HEK293 (cell line): Measurements from ENCODE around the gene BPIFA1.

ENCODE experiments used
- CTCF ChIA-PET: fragments of 350-600 bp; formaldehyde crosslinking; extraction: SDS; loops from one replicate; lab custom pipeline; 2021; ENCODE audit warnings: antibody characterized with exemption; lab: Yijun Ruan, JAX
- POLR2A ChIA-PET: fragments of 300-600 bp; formaldehyde crosslinking; extraction: SDS; loops from one replicate; lab custom pipeline; 2020; ENCODE audit warnings: antibody characterized with exemption, inconsistent platforms; lab: Yijun Ruan, JAX
- H3K27ac ChIP-seq: fragments of 200-500 bp; sonication (Bioruptor generic); 2 replicates; pipeline ENCODE4 v1.5.1; 2014; ENCODE audit warnings: low read depth, low read length, control low read depth, inconsistent platforms; ENCODE audit errors: extremely low read depth
- H3K36me3 ChIP-seq, 2 experiments: fragments of 200-500 bp in 1 of 2; sonication (Bioruptor generic) in 1 of 2; 1 replicate in 1 of 2; 2 replicates in 1 of 2; pipeline ENCODE4 v1.5.1; 2014 to 2017; ENCODE audit warnings: inconsistent platforms in 2 of 2, low read length in 2 of 2; ENCODE audit not compliant: control insufficient read depth in 2 of 2, insufficient read depth in 1 of 2
- H3K4me1 ChIP-seq: fragments of 200-500 bp; sonication (Bioruptor generic); 2 replicates; pipeline ENCODE4 v1.5.1; 2014; ENCODE audit warnings: mild to moderate bottlenecking, low read length, inconsistent platforms; ENCODE audit not compliant: control insufficient read depth, insufficient read depth
- H3K4me3 ChIP-seq: 2 replicates; pipeline ENCODE4 v1.5.1; 2011; ENCODE audit warnings: low read depth, mild to moderate bottlenecking, control low read depth, low read length, moderate library complexity
- H3K9me3 ChIP-seq: fragments of 200-500 bp; sonication (Bioruptor generic); 2 replicates; pipeline ENCODE4 v1.5.1; 2014; ENCODE audit warnings: low read depth, low read length, inconsistent platforms; ENCODE audit not compliant: control insufficient read depth, insufficient read depth
- ATF2 ChIP-seq: fragments of 450-650 bp; formaldehyde crosslinking; IDR thresholded peaks from 2 replicates; pipeline ENCODE4 v1.5.1; 2016; ENCODE audit warnings: missing biosample characterization, missing genetic modification characterization, low read depth
- BCL6B ChIP-seq: fragments of 450-650 bp; formaldehyde crosslinking; IDR thresholded peaks from 2 replicates; pipeline ENCODE4 v1.5.1; 2017; ENCODE audit warnings: missing biosample characterization, missing genetic modification characterization
- EGR2 ChIP-seq: fragments of 450-650 bp; formaldehyde crosslinking; IDR thresholded peaks from 2 replicates; pipeline ENCODE4 v1.5.1; 2016; ENCODE audit warnings: low read depth, missing biosample characterization, missing genetic modification characterization
- GFI1B ChIP-seq: fragments of 450-650 bp; formaldehyde crosslinking; IDR thresholded peaks from 2 replicates; pipeline ENCODE4 v1.5.1; 2016; ENCODE audit warnings: missing biosample characterization, missing genetic modification characterization
- KLF8 ChIP-seq: fragments of 450-650 bp; formaldehyde crosslinking; IDR thresholded peaks from 2 replicates; pipeline ENCODE4 v1.5.1; 2016; ENCODE audit warnings: missing biosample characterization, missing genetic modification characterization
- MZF1 ChIP-seq: fragments of 450-650 bp; formaldehyde crosslinking; IDR thresholded peaks from 2 replicates; pipeline ENCODE4 v1.5.1; 2017; ENCODE audit warnings: missing biosample characterization, missing genetic modification characterization, borderline replicate concordance
- OVOL3 ChIP-seq: fragments of 450-650 bp; formaldehyde crosslinking; IDR thresholded peaks from 2 replicates; pipeline ENCODE4 v1.5.1; 2016; ENCODE audit warnings: missing biosample characterization, missing genetic modification characterization
- RBAK ChIP-seq: fragments of 450-650 bp; formaldehyde crosslinking; IDR thresholded peaks from 2 replicates; pipeline ENCODE4 v1.5.1; 2016; ENCODE audit warnings: missing biosample characterization, missing genetic modification characterization
- REPIN1 ChIP-seq: fragments of 450-650 bp; formaldehyde crosslinking; IDR thresholded peaks from 2 replicates; pipeline ENCODE4 v1.5.1; 2017; ENCODE audit warnings: missing biosample characterization, missing genetic modification characterization, low read depth
- ZBTB1 ChIP-seq: fragments of 450-650 bp; formaldehyde crosslinking; IDR thresholded peaks from 2 replicates; pipeline ENCODE4 v1.5.1; 2016; ENCODE audit warnings: missing biosample characterization, missing genetic modification characterization
- ZBTB17 ChIP-seq: fragments of 450-650 bp; formaldehyde crosslinking; IDR thresholded peaks from 2 replicates; pipeline ENCODE4 v1.5.1; 2016; ENCODE audit warnings: missing biosample characterization, missing genetic modification characterization
- ZFP3 ChIP-seq: fragments of 450-650 bp; formaldehyde crosslinking; IDR thresholded peaks from 2 replicates; pipeline ENCODE4 v1.5.1; 2016; ENCODE audit warnings: low read depth, missing biosample characterization, missing genetic modification characterization
- ZFP69B ChIP-seq: fragments of 450-650 bp; formaldehyde crosslinking; IDR thresholded peaks from 2 replicates; pipeline ENCODE4 v1.5.1; 2016; ENCODE audit warnings: missing biosample characterization, missing genetic modification characterization
- ZIC2 ChIP-seq: fragments of 450-650 bp; formaldehyde crosslinking; IDR thresholded peaks from 2 replicates; pipeline ENCODE4 v1.5.1; 2016; ENCODE audit warnings: missing biosample characterization, missing genetic modification characterization
- ZNF114 ChIP-seq: fragments of 450-650 bp; formaldehyde crosslinking; IDR thresholded peaks from 2 replicates; pipeline ENCODE4 v1.5.0; 2017; ENCODE audit warnings: missing biosample characterization, missing genetic modification characterization
- ZNF146 ChIP-seq: fragments of 450-650 bp; formaldehyde crosslinking; IDR thresholded peaks from 2 replicates; pipeline ENCODE4 v1.5.1; 2016; ENCODE audit warnings: missing biosample characterization, missing genetic modification characterization
- ZNF184 ChIP-seq: fragments of 450-650 bp; IDR thresholded peaks from 2 replicates; pipeline ENCODE4 v1.5.1; 2018; ENCODE audit warnings: missing biosample characterization, mild to moderate bottlenecking, missing genetic modification characterization
- ZNF202 ChIP-seq: fragments of 450-650 bp; formaldehyde crosslinking; IDR thresholded peaks from 2 replicates; pipeline ENCODE4 v1.5.1; 2016; ENCODE audit warnings: missing biosample characterization, missing genetic modification characterization, borderline replicate concordance
- ZNF24 ChIP-seq: fragments of 450-650 bp; formaldehyde crosslinking; IDR thresholded peaks from 2 replicates; pipeline ENCODE4 v1.5.1; 2016; ENCODE audit warnings: missing biosample characterization, missing genetic modification characterization
- ZNF366 ChIP-seq: fragments of 450-650 bp; formaldehyde crosslinking; conservative IDR thresholded peaks from 2 replicates; pipeline ENCODE4 v1.5.1; 2016; ENCODE audit warnings: missing biosample characterization, missing genetic modification characterization
- ZNF510 ChIP-seq: fragments of 450-650 bp; formaldehyde crosslinking; IDR thresholded peaks from 2 replicates; pipeline ENCODE4 v1.5.1; 2018; ENCODE audit warnings: mild to moderate bottlenecking, missing genetic modification characterization, missing biosample characterization; ENCODE audit not compliant: insufficient replicate concordance
- ZNF521 ChIP-seq: fragments of 450-650 bp; formaldehyde crosslinking; IDR thresholded peaks from 2 replicates; pipeline ENCODE4 v1.5.1; 2017; ENCODE audit warnings: missing biosample characterization, mild to moderate bottlenecking, missing genetic modification characterization
- ZNF544 ChIP-seq: fragments of 450-650 bp; formaldehyde crosslinking; IDR thresholded peaks from 2 replicates; pipeline ENCODE4 v1.5.0; 2017; ENCODE audit warnings: missing biosample characterization, missing genetic modification characterization
- ZNF555 ChIP-seq: fragments of 450-650 bp; formaldehyde crosslinking; conservative IDR thresholded peaks from 2 replicates; pipeline ENCODE4 v1.5.1; 2017; ENCODE audit warnings: missing biosample characterization, mild to moderate bottlenecking, missing genetic modification characterization, inconsistent platforms
- ZNF558 ChIP-seq: fragments of 450-650 bp; formaldehyde crosslinking; IDR thresholded peaks from 2 replicates; pipeline ENCODE4 v1.5.1; 2016; ENCODE audit warnings: missing biosample characterization, missing genetic modification characterization
- ZNF664 ChIP-seq: fragments of 450-650 bp; formaldehyde crosslinking; IDR thresholded peaks from 2 replicates; pipeline ENCODE4 v1.5.1; 2016; ENCODE audit warnings: missing biosample characterization, missing genetic modification characterization
- ZNF670 ChIP-seq: fragments of 450-650 bp; formaldehyde crosslinking; IDR thresholded peaks from 2 replicates; pipeline ENCODE4 v1.5.1; 2016; ENCODE audit warnings: missing biosample characterization, missing genetic modification characterization, low read depth
- ZNF776 ChIP-seq: fragments of 450-650 bp; formaldehyde crosslinking; IDR thresholded peaks from 2 replicates; pipeline ENCODE4 v1.5.0; 2017; ENCODE audit warnings: missing biosample characterization, missing genetic modification characterization, borderline replicate concordance
- ZSCAN30 ChIP-seq: fragments of 450-650 bp; IDR thresholded peaks from 2 replicates; pipeline ENCODE4 v1.5.1; 2018; ENCODE audit warnings: missing biosample characterization, mild to moderate bottlenecking, missing genetic modification characterization, moderate library complexity

BPIFA1 gene

GRCh38 chr20:33239418-33239817 is 3.6 kb downstream of the BPIFA1 start:
- Histone ChIP-seq H3K27ac (no peak overlapping the region), H3K4me1 (no peaks in the 10 kb centered on the region), H3K9me3 (no peaks in the 10 kb centered on the region), H3K4me3 (no peak overlapping the region), H3K36me3 (no peaks in the 10 kb centered on the region)
- ChIA-PET POLR2A (no interaction called here), CTCF (interaction anchor here (1.1 kb wide), 1 partner anchor 28 kb away, joined by 4 read pairs; no protein-coding TSS in a partner anchor)
- TF ChIP-seq ZBTB17 (tag by site-specific recombination) = peak; percentile 23; the same call in 1 of the 2 replicates
- TF ChIP-seq KLF8 (tag by site-specific recombination) = no peak
- TF ChIP-seq ZNF202 (tag by site-specific recombination) = no peak

- POLR2A ChIA-PET = no interaction called here
- TF ChIP-seq ZNF366 (tag by site-specific recombination) (peak; percentile 93), ZNF24 (tag by site-specific recombination) (no peak), EGR2 (tag by site-specific recombination) (no peak), BCL6B (no peak), MZF1 (no peak), ZBTB17 (tag by site-specific recombination) (peak; percentile 93), ZNF558 (tag by site-specific recombination) (no peak), ZNF664 (tag by site-specific recombination) (no peak), ZIC2 (tag by site-specific recombination) (no peak)
- TF ChIP-seq, all 188 proteins: peak for 2
- Histone ChIP-seq H3K9me3 (no peaks in the 10 kb centered on the region), H3K4me1 (no peaks in the 10 kb centered on the region), H3K4me3 (no peak overlapping the region), H3K27ac (no peak overlapping the region), H3K36me3 (no peaks in the 10 kb centered on the region)
- CTCF ChIA-PET = interaction anchor here (0.6 to 1.1 kb wide), 3 partner anchors 22 to 97 kb away, joined by 3 to 4 read pairs (median 3); no protein-coding TSS in a partner anchor
Observed at GRCh38 chr20:33239979-33240736, 4.4 kb downstream of the BPIFA1 start.

GRCh38 chr20:33240923-33241322 is 5.1 kb downstream of the BPIFA1 start:
- no peaks in the 10 kb centered on the region for H3K9me3 ChIP-seq
- H3K4me3 ChIP-seq = no peak overlapping the region
- no peaks in the 10 kb centered on the region for H3K4me1 ChIP-seq
- ChIA-PET POLR2A (no interaction called here), CTCF (interaction anchor here (0.6 to 0.7 kb wide), 2 partner anchors 15 to 21 kb away, joined by 3 to 4 read pairs; no protein-coding TSS in a partner anchor)
- TF ChIP-seq OVOL3 (no peak), ZNF521 (tag by site-specific recombination) (no peak), RBAK (tag by site-specific recombination) (no peak), ZNF555 (tag by site-specific recombination) (no peak), ZBTB1 (tag by site-specific recombination) (no peak), ZNF558 (tag by site-specific recombination) (no peak), ZFP3 (no peak), ZNF184 (tag by site-specific recombination) (no peak), GFI1B (tag by site-specific recombination) (no peak), ZSCAN30 (tag by site-specific recombination) (no peak), REPIN1 (tag by site-specific recombination) (no peak), ZFP69B (tag by site-specific recombination) (no peak), ZNF114 (tag by site-specific recombination) (no peak), ZNF544 (tag by site-specific recombination) (no peak), ZNF776 (tag by site-specific recombination) (no peak), EGR2 (tag by site-specific recombination) (no peak), ZNF146 (no peak), ZNF670 (no peak), ATF2 (tag by site-specific recombination) (no peak), ZNF510 (tag by site-specific recombination) (no peak)
- H3K27ac ChIP-seq = no peak overlapping the region
- H3K36me3 ChIP-seq = no peaks in the 10 kb centered on the region
